Measurements from ENCODE around the gene CNBP. TPM values are rescaled to one million over a fixed set of nuclear protein-coding genes. Genes with fewer than 3 reads are reported as not detected.
A peak's percentile ranks its signal among the peaks of the same experiment; 100 is the strongest.

CNBP gene
- total and polyA plus RNA-seq, 10 of the 15 experiments (the other 5 are each of a cell fraction or from before 2014, with no cell fraction given), result 300 to 719 (median 439) TPM

- TF ChIP-seq EP300 (IDR thresholded peaks at IDR 0.05; ENCODE audit: borderline replicate concordance in 1 of 2, control insufficient read depth in 1 of 2, low read depth in 2 of 2, low read length in 2 of 2), result no peak
Observed at GRCh38 chr3:129123314-129124060, 60.2 kb downstream of the CNBP start (continued).

DNA sequence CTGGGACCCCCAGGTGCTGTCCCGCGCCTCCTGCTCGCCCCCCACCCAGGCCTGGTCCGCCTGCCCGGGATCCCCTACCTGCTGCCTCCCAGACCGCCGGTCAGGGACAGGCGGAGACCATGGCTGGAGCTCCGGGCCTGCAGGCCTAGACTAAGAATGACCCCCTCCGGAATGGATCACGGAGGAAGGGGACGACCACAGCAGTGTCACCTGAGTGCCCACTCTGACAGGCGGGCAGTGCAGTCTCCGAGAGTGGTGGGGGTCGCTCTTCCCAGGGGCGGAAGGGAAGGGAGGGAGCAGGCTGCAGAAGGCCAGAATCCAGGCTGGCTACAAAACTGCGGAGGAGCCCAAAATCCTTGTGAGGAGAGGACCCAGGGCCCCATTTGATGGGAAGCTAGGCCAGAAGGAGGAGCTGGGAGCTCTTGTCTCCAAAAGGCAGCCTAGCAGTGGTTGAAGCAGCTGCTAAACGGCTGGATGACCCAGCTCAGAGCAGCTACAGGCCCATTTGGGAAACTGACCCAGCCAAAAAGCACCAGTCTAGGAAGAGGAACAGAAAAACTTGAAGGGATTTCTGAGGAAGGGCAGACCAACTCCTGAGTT lies 61.2 kb downstream of the CNBP start:
- no peak for DNase-seq (ENCODE audit: low read depth, low spot score)
- Histone ChIP-seq H3K27ac (ENCODE audit: control insufficient read depth, insufficient read depth) (no peak overlapping the region), H3K9me3 (replicated peaks; ENCODE audit: control insufficient read depth, insufficient read depth, low read length) (no peaks in the 10 kb centered on the region), H3K9ac (ENCODE audit: control insufficient read depth, insufficient read depth, low read length) (0 out of 2 replicates have a peak overlapping the region, but pooled peaks have one; percentile 15), H3K4me2 (ENCODE audit: control insufficient read depth, insufficient read depth) (peak overlapping the region; percentile 54), H3K36me3 (ENCODE audit: control insufficient read depth in 2 of 2, insufficient read depth in 2 of 2, low read length in 1 of 2) (no peaks in the 10 kb centered on the region; a peak in 1 of 4 replicates), H3K4me1 (ENCODE audit: control insufficient read depth, insufficient read depth, low read length) (peaks cover 27% of the 10 kb centered on the region), H3K79me2 (ENCODE audit: control insufficient read depth, insufficient read depth, low read length) (peaks cover 24% of the 10 kb centered on the region), H3K4me3 (no peak overlapping the region), H2AFZ (ENCODE audit: control insufficient read depth, low read depth, low read length) (no peak overlapping the region), H4K20me1 (ENCODE audit: control insufficient read depth, insufficient read depth) (no peaks in the 10 kb centered on the region), H3K27me3 (replicated peaks in 1 of 2; ENCODE audit: control insufficient read depth in 2 of 2, insufficient read depth in 2 of 2, low read length in 1 of 2) (no peaks in the 10 kb centered on the region)
- no TSS peak for BruUV-seq (replicated peaks)
- in situ Hi-C loops (cut with MboI), result no loop called here
- RAD21 ChIA-PET (ENCODE audit: unreplicated experiment), result interaction anchor here (0.9 to 3.8 kb wide), 6 partner anchors 12 to 318 kb away, joined by 3 to 20 read pairs (median 4); no protein-coding TSS in a partner anchor
- intact Hi-C loops (cut with micrococcal nuclease; ENCODE audit: unreplicated experiment), result loop anchor here (1.0 to 5.0 kb wide), 2 partner anchors 39 to 60 kb away; partner anchors contain the start of genes CNBP and ISY1
- 0 out of 2 replicates have a peak, but pooled peaks have one; percentile 22 for TF ChIP-seq GATAD2B (conservative IDR thresholded peaks at IDR 0.05; ENCODE audit: low read depth)
- TF ChIP-seq, protein P1, sequence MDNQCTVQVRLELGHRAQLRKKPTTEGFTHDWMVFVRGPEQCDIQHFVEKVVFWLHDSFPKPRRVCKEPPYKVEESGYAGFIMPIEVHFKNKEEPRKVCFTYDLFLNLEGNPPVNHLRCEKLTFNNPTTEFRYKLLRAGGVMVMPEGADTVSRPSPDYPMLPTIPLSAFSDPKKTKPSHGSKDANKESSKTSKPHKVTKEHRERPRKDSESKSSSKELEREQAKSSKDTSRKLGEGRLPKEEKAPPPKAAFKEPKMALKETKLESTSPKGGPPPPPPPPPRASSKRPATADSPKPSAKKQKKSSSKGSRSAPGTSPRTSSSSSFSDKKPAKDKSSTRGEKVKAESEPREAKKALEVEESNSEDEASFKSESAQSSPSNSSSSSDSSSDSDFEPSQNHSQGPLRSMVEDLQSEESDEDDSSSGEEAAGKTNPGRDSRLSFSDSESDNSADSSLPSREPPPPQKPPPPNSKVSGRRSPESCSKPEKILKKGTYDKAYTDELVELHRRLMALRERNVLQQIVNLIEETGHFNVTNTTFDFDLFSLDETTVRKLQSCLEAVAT (IDR thresholded peaks at IDR 0.05), result no peak
- no peak for FAIRE-seq
- WGBS (ENCODE audit: insufficient coverage, insufficient replicate concordance, low lambda C conversion rate, missing lambda C conversion rate), result 94% methylated on average over 16 of the region's 18 CpGs
- CTCF ChIA-PET, result interaction anchor here (1.0 to 1.7 kb wide), 6 partner anchors 40 to 152 kb away, joined by 3 to 7 read pairs (median 4); no protein-coding TSS in a partner anchor
- POLR2A ChIA-PET, result interaction anchor here (0.6 to 3.5 kb wide), 7 partner anchors 60 to 771 kb away, joined by 3 to 20 read pairs (median 5); partner anchors contain the start of genes CNBP and COPG1
- no peak for ATAC-seq
- SMC1A ChIA-PET (ENCODE audit: uncharacterized antibody, unreplicated experiment), result interaction anchor here (0.7 to 2.3 kb wide), 6 partner anchors 9 to 124 kb away, joined by 3 to 8 read pairs (median 6); no protein-coding TSS in a partner anchor

Measured in GM12878 (cell line).